ENCODE measurements around the gene CDC5L.

DNA sequence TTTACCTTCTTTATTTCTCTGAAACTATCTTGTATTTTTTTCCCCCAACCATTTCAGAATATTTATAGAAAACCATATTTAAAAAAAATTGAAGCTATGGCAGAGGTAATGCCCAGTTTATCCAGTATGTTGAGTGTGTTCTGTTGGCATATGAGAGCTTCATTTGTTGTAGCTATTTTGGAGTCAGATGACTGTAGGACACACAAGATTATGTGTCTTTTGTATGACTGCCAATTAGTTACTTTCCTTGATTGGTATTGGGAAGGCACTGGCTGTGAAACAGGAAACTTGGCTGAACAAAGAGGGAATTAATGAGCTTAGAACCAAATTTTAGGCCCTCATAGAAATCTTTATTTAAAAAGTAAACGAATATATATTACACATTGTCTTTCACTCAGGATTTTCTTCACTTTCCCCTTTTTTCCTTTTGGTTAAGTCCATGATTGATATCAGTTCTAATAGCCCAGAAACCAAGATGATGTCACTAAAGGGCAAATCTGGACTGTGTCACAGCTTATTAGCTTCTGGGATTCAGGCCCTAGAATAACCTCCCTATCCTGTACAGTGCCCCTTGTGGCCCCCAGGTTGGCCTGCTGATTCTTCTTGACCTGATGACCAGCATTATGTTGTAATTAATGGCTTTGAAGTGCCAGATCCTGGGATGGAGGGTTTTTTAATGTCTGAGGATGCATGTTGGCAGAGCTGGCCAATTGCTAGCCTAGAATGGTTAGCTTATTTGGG lies 10.1 kb downstream of the CDC5L start:
- no peak for TF ChIP-seq EZH2 (IDR thresholded peaks at IDR 0.05; ENCODE audit: insufficient read depth, low read length)
- TF ChIP-seq, protein P1, sequence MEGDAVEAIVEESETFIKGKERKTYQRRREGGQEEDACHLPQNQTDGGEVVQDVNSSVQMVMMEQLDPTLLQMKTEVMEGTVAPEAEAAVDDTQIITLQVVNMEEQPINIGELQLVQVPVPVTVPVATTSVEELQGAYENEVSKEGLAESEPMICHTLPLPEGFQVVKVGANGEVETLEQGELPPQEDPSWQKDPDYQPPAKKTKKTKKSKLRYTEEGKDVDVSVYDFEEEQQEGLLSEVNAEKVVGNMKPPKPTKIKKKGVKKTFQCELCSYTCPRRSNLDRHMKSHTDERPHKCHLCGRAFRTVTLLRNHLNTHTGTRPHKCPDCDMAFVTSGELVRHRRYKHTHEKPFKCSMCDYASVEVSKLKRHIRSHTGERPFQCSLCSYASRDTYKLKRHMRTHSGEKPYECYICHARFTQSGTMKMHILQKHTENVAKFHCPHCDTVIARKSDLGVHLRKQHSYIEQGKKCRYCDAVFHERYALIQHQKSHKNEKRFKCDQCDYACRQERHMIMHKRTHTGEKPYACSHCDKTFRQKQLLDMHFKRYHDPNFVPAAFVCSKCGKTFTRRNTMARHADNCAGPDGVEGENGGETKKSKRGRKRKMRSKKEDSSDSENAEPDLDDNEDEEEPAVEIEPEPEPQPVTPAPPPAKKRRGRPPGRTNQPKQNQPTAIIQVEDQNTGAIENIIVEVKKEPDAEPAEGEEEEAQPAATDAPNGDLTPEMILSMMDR (IDR thresholded peaks at IDR 0.05; ENCODE audit: insufficient read depth, low read depth, low read length), result no peak
